ENCODE results near the gene UGDH.
A peak's percentile ranks its signal among the peaks of the same experiment; 100 is the strongest.
"Not testable (repeated sequence)": the region's sequence is repeated elsewhere in the genome, so short reads cannot be mapped to it uniquely, and the experiment has no call there.

The UGDH gene

DNA sequence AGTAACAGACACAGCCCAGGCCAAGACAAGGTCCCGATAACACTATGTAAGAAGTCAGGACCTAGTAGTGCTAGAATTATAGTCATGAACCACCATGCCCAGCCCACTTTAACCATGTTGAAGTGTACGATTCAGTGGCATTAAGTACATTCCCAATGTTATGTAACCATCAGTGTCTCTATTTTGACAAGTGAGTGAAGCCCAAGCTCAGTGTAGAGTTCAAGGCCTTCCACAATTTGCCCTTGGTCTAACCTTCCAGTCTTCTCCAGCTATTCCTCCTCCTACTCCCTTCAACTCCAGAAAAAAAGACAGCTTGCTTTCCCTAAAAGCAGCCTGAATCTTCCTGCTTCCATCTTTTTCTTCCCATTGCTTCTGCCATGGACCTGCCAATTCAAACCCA lies 36.9 kb downstream of the UGDH start:
- DNase-seq = no peak

DNA sequence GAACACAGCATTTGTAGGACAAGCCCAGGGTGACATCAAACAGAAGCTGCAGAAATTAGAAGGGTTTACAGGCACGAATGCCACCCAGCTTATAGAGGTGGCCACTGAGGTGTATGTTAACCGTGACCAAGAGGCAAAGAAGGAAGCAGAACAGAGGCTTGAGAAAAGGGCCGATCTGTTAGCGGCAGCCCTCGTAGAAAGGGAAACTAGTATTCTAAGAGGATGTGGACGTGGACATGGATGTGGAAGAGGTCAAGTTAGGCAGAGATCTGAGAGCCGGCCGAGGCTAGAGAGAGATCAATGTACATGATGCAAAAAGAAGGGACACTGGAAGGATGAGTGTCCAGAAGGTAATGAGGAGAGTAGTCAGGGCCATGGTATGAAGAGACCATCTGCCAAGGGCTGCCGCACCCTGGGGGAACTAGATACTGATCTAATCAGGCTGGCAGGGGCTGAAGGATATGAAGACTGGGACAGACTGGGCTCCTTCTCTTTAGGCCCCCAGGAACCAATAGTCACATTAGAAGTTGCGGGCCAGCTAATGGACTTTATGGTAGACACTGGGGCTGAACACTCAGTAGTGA lies 40.9 kb downstream of the UGDH start:
- DNase-seq = no peak

DNA sequence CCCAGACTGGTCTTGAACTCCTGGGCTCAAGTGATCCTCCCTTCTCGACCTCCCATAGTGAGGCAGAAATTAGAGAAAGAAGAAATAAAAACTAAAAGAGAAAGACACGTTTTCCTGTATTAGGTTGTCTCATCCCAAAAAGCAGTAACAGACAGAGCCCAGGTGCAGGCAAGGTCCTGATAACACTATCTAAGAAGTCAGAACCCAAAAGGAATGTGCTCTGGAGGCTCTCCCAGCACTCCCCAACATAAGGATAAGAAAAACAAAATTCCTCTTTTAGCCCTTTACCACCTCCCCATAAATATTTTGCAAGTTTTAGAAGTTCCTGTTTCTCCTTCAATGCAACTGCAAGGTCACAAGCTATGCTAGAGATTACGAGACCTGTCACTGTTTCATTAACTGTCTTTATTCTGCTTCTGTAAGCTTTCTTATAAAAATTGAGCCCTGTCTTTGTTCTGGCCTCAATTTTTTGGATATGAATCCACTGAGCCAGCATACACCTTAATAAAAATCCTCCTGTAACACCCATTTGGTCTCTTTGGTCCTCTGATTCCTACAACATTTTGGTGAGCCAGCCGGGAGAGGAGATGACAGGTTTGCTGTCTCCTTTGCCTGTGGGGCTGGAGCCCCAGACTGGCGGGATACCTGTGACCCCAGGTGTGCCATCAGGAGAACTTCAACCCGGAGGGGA lies 42.5 kb downstream of the UGDH start:
- no peak for DNase-seq

DNA sequence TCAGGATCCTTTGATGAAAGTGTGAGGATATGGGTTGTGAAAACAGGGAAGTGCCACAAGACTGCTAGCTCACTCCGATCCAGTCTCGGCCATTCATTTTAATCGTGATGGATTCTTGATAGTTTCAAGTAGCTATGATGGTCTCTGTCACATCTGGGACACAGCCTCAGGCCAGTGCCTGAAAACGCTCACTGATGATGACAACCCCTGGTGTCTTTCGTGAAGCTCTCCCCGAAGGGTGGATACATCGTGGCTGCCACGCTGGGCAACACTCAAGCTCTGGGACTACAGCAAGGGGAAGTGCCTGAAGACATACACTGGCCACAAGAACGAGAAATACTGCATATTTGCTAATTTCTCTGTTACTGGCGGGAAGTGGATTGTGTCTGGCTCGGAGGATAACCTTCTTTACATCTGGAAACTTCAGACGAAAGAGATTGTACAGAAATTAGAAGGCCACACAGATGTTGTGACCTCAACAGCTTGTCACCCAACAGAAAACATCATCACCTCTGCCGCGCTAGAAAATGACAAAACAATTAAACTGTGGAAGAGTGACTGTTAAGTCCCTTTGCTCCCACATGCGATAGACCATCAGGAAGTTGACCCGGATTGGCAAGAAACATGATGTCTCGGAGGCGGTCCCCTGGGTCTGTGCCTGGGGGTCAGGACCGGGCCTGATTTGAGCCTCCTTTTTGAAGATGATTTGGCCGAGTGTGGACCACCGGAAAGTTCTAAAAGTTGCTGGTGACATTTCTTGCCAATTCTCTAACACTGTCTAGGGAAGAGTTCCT lies 46.1 kb downstream of the UGDH start:
- DNase-seq = no peak

DNA sequence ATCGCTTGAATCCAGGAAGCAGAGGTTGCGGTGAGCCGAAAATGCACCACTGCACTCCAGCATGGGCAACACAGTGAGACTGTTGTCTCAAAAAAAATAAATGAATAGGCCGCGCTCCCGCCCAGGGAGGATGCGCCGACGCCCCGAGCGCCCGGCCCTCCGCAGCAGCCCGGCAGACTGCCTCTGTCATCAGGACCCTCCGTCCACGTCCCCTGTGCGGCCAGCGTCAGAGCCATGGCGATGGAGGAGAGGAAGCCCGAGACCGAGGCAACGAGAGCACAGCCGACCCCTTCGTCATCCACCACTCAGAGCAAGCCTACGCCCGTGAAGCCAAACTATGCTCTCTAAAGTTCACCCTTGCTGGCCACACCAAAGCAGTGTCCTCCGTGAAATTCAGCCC lies 47.0 kb downstream of the UGDH start:
- DNase-seq = no peak

DNA sequence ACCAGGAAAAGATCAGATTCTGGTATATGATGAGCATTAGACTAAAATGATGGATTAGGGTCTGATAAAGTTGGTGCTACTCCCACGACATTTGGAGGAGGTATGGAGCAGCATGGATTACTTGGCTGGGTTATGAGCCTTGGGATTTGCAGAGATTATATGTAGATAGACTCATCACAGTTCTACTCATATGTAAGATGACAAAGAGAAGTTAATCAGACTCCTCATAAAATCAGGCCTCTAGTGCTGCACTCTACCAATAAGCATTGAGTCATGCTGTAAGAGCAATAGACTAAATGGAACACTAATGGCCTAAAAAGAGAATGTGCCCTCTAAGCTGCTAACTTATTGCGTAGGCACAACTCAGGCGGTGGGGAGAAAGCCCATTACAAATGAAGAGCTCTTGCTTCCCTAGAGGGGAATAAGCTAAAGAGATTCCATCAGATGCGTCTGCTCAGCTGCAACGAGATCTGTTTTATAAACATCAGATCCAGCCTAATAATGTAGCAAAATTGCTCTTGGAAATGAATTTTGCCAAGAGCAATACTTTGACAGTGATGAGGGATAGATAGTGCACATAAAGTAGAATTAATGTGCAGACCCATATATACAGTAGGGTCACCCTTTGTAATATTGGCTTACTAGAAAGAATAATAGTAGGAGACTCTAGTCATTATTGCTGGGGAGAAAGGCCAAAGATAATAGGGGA lies 50.9 kb downstream of the UGDH start:
- DNase-seq = no peak

DNA sequence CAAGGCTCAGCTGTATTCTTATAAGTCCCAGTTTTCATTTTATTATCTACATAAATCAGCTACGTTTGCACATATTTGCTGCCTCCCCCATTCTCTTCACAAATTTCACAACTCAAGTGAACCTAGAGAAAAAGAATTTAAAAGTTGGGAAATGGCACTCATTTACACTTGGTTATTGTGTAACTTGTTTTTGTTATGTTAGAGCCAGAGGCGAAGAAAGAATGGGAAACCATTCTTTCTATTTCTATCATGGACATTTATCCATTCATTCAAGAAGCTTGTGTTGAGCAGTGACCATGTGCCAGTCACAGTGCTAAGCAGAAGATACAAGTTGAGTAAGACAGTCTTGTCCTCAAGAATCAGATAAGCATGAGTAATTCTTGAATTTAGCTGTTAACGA lies 54.8 kb downstream of the UGDH start:
- DNase-seq = no peak

DNA sequence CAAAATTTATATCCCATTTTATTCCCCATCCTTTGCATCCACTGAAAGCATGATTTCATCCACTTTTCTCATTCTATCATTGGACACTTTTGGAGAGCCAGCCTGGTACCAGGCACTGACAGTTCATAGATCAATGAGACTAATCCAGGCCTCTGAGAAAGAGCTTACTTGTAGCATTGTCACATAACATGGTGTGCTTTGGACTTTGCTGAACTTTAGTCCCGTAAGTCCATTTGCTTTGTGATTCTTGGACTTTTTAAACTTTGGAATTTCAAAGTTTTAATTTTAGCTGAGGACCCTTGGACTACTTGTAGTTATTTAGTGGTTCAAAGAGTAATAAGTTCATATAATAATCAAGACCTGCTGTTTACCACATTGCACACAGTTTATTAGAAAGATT lies 56.8 kb downstream of the UGDH start:
- no peak for DNase-seq

DNA sequence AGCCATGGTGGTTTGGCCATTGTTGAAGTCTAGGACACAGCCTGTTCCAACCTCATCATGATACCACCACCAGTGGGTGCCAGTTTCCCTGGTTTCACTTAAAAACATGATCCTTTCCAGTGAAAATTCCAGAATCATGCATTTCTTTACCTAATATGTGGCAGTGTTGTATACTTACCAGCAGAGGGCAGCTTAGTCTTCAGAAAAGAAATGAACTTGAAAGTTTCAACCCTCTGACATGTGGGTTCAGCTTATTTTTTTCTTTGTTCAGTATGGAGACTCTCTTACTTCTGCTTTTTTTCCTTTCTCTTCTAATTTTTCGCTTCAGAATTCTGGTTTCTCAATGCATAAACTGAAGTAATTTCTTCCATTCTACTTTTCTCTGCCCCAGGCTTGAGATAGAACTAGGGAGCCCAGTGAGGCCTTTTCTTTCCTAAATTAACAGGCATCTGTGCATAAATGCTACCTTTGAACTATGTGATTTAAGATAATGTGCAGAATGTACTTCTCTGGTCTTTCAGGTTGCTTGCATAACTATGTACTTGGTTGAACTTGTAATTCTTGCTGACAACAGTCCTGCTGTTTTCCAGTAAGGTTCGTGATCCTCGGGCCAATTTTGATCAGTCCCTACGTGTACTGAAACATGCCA lies 57.7 kb downstream of the UGDH start:
- DNase-seq = no peak

DNA sequence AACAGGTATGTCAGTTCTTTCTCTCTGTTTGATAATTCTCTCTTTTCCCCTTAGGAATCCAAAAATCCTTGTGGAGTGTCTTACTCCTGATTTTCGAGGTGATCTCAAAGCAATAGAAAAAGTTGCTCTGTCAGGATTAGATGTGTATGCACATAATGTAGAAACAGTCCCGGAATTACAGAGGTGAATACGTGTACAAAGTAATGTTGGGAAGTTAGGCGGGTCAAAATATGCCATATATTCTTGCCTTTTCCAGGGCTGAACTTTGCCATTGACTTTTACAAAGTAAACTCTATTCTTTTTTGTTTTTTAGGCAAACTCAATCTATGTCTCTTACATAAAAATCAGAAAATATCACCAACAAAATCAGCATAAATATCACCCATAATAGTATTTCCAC lies 59.8 kb downstream of the UGDH start:
- no peak for DNase-seq

DNA sequence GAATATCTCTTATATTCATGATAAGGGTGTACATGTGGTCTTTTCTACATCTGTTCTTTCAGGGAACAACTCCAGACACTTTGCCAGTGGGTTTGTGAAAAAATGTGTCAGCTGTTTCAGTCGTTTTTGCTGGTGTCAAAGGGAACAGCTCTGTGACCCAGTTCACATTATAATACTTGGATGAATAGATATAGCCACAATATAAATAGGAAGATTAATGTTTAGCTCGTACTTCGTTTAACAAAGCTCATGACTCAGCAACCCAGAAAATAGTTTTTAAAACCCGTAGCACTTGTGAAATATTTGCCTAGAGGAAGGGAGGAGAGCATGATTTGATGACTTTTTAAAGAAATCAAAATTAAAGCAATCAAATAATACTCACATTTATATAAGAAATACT lies 60.5 kb downstream of the UGDH start:
- no peak for DNase-seq

DNA sequence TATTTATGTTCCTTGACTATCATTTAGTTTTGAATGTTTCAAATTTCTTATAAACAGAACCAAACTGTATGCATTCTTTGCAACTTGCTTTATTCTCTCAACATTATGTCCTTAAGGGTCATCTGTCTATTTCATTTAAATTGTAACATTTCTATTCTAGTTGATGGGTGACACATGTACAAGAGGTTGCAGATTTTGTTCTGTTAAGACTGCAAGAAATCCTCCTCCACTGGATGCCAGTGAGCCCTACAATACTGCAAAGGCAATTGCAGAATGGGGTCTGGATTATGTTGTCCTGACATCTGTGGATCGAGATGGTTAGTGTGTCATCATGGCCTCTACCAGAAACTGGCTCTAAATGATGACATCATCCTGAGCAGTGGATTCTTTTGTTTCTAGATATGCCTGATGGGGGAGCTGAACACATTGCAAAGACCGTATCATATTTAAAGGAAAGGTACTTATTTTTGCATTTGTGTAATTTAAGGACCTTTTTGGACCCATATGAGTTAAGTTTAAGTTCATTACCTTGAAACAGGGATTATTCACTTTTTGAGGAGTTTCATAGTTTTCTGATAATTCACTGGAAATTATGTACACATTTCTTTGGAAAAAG lies 62.2 kb downstream of the UGDH start:
- DNase-seq = no peak

DNA sequence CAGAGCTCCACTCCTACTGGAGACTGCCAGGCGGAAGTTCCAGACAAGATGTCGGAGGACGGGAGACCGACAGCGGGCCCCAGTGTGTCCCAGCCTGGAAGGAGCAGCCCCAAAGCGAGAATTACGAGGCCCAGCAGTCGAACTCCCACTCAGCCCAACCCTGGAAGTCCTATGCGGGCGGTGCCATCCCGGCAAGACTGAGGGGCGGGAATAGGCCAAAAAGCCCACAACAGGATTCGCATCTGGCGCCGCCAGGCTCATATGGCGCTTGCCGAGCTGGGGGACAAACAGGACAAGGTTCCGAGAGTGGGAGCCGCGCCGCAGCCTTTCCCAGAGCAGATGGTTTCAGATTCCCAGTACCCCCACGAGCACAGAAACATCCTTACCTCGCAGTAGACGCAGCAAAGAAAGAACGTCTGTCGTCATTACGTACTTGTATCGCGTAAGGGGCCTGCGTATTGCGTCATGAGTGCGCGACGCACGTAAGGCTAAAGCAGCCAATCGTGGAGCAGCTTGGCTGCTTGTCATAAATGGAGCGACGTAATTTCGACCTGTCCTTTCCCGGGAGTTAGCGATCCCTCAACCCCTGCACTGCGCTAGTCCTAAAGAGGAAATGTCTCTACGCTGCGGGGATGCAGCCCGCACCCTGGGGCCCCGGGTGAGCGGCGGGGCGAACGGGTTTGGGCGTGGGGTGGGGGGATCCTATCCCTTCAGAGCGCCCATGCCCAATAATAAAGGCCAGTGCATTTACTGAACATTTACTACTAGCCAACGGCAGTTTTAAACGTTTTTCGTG lies 68.5 kb downstream of the UGDH start, which contains the start of the genes LIAS and RPL9:
Gene LIAS (plus strand): TSS at position 552 of the 796 bp plus-strand sequence. CDS start 62 bp downstream, at position 614.
Gene RPL9 (minus strand): TSS at position 418 of the 796 bp plus-strand sequence. CDS start 483 bp downstream, outside the sequence.
- peak; percentile 79 for DNase-seq

DNA sequence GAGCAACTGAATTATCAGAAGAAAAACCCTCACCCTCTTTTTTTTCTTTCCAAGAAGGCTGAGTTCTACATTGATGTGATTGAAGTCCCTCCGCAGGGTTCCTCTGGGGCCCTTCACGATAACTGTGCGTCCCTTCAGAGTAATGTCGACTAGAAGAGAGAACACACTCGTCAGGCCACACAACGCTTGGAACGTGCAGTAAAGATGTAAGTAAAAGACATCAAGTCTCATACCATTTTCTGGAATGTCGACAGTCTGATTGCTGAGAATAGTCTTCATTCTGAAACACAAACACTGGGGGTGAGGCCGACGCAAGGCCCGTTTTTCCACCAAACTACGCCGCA lies 69.1 kb downstream of the UGDH start:
- DNase-seq = not testable (repeated sequence)

DNA sequence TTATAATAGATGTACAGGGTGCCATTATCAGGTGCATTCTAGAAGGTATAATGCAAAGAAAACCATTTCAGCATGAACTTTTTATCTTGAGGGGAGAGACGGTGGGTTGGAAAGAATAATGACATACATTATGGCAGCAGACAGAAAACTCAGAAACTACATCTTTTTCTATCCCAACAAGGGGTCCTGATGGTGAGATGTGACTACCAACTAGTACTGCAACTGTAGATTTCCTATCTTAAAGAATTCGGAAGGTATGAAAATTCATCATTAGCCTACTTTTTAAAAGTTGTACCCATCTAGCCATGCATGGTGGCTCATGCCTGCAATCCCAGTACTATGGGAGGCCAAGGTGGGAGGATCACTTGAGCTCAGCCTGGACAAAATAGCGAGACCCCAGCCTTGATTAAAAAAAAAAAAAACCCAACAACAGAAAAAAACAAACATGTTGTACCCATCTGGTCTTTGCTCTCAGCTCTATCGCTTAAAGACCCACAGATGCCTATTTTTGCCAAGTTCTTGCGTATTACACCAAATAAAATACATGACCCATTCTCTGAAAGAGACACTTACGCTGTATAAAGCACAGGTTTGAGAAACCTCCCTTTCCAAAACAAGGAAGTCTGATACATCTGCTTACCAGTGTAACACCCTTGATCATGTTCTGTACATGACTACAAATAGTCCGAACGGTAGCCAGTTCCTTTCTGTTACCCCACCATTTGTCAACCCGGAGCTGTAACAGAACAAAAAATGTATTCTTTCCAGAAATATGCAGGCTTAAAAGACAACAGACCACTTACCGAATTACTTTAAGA lies 70.1 kb downstream of the UGDH start:
- DNase-seq = no peak

DNA sequence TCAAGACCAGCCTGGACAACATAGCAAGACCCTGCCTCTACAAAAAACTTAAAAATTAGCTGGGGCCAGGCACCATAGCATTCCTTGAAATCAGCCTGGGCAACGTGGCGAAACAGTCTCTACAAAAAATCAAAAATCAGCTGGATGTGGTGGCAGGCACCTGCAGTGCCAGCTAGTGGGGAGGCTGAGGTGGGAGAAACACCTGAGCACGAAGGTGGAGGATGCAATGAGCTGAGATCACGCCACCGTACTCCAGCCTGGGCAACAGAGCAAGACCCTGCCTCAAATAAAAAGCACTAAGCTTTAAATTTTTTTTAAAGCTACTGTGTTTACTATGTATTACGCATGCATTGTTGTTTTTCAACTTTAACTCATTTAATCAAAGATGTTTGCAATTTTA lies 71.8 kb downstream of the UGDH start:
- no peak for DNase-seq

DNA sequence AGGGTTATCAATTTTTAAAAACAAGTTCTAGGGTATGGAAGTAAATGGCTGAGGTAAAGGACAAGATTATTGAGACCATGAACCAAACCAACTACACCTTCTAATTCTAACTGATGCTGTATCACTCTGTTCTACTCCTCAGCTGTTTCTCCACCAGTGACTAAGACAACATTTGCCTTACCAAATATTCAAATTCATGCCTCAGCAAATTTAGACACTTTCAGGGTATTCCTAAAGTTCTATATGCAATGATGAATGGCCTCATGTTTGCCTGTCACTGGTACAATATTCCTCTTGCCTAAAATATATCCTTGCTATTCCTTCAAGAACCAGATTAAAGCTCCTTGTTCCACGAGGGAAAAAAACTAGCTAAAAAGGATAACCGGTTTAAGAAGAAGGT lies 73.5 kb downstream of the UGDH start:
- DNase-seq = no peak

DNA sequence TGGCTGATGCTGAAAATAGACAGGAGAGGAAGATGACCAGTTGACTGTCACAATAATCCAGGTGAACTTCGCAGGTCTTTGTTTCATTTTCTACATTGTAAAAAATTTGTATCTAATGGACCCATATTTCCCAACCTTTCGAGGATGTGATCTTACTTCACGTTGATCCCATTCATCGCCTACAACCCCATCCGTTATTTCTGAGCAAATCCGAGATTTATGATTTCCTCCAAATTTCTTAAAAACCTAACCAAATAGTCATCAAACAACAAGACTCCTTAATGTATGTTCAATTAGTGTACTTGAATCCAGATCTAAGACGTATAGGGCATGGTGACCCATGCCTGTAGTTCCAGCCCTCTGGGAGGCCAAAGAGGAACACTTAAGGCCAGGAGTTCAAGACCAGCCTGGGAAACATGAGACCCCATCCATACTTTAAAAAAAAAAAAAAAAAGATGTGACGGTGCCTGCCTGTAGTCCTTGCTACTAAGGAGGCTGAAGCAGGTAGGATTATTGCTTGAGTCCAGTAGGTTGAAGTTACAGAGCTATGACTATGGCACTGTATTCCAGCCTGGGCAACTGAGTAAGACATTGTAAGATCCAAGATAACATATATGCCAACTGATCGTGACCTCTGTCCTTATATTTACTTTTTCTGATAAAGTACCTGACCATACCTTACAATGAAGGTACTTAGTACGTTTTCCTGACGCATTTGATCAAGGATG lies 74.2 kb downstream of the UGDH start:
- DNase-seq = no peak

DNA sequence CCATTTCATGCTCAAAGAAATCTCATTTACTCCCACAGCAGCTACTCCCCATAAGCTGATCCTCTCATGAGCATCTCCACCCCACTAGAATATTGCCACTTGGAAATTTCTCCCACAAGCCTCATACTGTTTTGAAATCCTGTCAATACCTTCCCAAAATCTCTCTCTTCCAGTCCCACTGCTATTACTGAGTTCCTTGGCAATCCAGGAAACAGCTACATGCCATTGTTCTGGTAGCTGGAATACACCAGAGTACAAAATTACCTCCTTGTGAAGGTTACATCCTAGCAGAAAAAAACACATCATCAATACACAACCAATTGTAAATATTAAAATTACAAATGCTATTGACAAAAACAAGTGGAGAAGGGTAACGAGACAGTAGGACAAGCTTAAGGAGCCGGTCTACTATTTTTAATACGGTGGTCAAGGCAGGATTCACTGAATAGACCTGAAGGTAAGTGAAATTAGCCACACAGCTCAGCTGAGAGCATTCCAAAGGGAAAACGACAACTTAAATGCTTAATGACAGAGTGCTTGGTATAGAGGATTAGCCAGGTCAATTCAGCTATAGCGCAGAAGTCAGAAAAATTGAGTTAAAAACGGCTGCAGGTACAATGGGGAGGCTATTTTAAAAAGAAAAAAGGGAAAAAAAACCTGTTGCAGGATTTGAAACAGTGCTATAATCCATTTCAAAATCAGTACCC lies 74.9 kb downstream of the UGDH start:
- DNase-seq = no peak
